HEK293 (cell line): ENCODE data around the gene TMEM229B.
A peak's percentile ranks its signal among the peaks of the same experiment; 100 is the strongest.

Experiments used
- CTCF ChIA-PET: fragments of 350-600 bp; formaldehyde crosslinking; extraction: SDS; loops from one replicate; lab custom pipeline; 2021; ENCODE audit warnings: antibody characterized with exemption; lab: Yijun Ruan, JAX
- POLR2A ChIA-PET: fragments of 300-600 bp; formaldehyde crosslinking; extraction: SDS; loops from one replicate; lab custom pipeline; 2020; ENCODE audit warnings: antibody characterized with exemption, inconsistent platforms; lab: Yijun Ruan, JAX
- H3K27ac ChIP-seq: fragments of 200-500 bp; sonication (Bioruptor generic); 2 replicates; pipeline ENCODE4 v1.5.1; 2014; ENCODE audit warnings: low read depth, low read length, control low read depth, inconsistent platforms; ENCODE audit errors: extremely low read depth
- H3K36me3 ChIP-seq, 2 experiments: fragments of 200-500 bp in 1 of 2; sonication (Bioruptor generic) in 1 of 2; 1 replicate in 1 of 2; 2 replicates in 1 of 2; pipeline ENCODE4 v1.5.1; 2014 to 2017; ENCODE audit warnings: inconsistent platforms in 2 of 2, low read length in 2 of 2; ENCODE audit not compliant: control insufficient read depth in 2 of 2, insufficient read depth in 1 of 2
- H3K4me1 ChIP-seq: fragments of 200-500 bp; sonication (Bioruptor generic); 2 replicates; pipeline ENCODE4 v1.5.1; 2014; ENCODE audit warnings: mild to moderate bottlenecking, low read length, inconsistent platforms; ENCODE audit not compliant: control insufficient read depth, insufficient read depth
- H3K4me3 ChIP-seq: 2 replicates; pipeline ENCODE4 v1.5.1; 2011; ENCODE audit warnings: low read depth, mild to moderate bottlenecking, control low read depth, low read length, moderate library complexity
- H3K9me3 ChIP-seq: fragments of 200-500 bp; sonication (Bioruptor generic); 2 replicates; pipeline ENCODE4 v1.5.1; 2014; ENCODE audit warnings: low read depth, low read length, inconsistent platforms; ENCODE audit not compliant: control insufficient read depth, insufficient read depth
- BCL11B ChIP-seq: fragments of 450-650 bp; formaldehyde crosslinking; IDR thresholded peaks from 2 replicates; pipeline ENCODE4 v1.5.1; 2016; ENCODE audit warnings: low read depth, missing biosample characterization, missing genetic modification characterization
- KLF10 ChIP-seq: fragments of 450-650 bp; IDR thresholded peaks from 2 replicates; pipeline ENCODE4 v1.5.1; 2018; ENCODE audit warnings: missing biosample characterization, mild to moderate bottlenecking, missing genetic modification characterization
- KLF8 ChIP-seq: fragments of 450-650 bp; formaldehyde crosslinking; IDR thresholded peaks from 2 replicates; pipeline ENCODE4 v1.5.1; 2016; ENCODE audit warnings: missing biosample characterization, missing genetic modification characterization
- REPIN1 ChIP-seq: fragments of 450-650 bp; formaldehyde crosslinking; IDR thresholded peaks from 2 replicates; pipeline ENCODE4 v1.5.1; 2017; ENCODE audit warnings: missing biosample characterization, missing genetic modification characterization, low read depth
- SP2 ChIP-seq: fragments of 450-650 bp; formaldehyde crosslinking; IDR thresholded peaks from 2 replicates; pipeline ENCODE4 v1.5.1; 2016; ENCODE audit warnings: missing biosample characterization, missing genetic modification characterization
- SP3 ChIP-seq: fragments of 450-650 bp; formaldehyde crosslinking; IDR thresholded peaks from 2 replicates; pipeline ENCODE4 v1.5.1; 2016; ENCODE audit warnings: missing biosample characterization, missing genetic modification characterization
- SP7 ChIP-seq: fragments of 450-650 bp; formaldehyde crosslinking; IDR thresholded peaks from 2 replicates; pipeline ENCODE4 v1.5.1; 2016; ENCODE audit warnings: missing biosample characterization, missing genetic modification characterization
- WT1 ChIP-seq: fragments of 450-650 bp; formaldehyde crosslinking; IDR thresholded peaks from 2 replicates; pipeline ENCODE4 v1.5.1; 2016; ENCODE audit warnings: missing biosample characterization, missing genetic modification characterization
- YY2 ChIP-seq: fragments of 450-650 bp; formaldehyde crosslinking; IDR thresholded peaks from 2 replicates; pipeline ENCODE4 v1.5.1; 2016; ENCODE audit warnings: missing biosample characterization, missing genetic modification characterization
- ZFP69B ChIP-seq: fragments of 450-650 bp; formaldehyde crosslinking; IDR thresholded peaks from 2 replicates; pipeline ENCODE4 v1.5.1; 2016; ENCODE audit warnings: missing biosample characterization, missing genetic modification characterization
- ZNF121 ChIP-seq: fragments of 450-650 bp; formaldehyde crosslinking; IDR thresholded peaks from 2 replicates; pipeline ENCODE4 v1.5.1; 2016; ENCODE audit warnings: missing biosample characterization, missing genetic modification characterization
- ZNF324 ChIP-seq: fragments of 450-650 bp; formaldehyde crosslinking; IDR thresholded peaks from 2 replicates; pipeline ENCODE4 v1.5.1; 2016; ENCODE audit warnings: missing biosample characterization, missing genetic modification characterization
- ZNF473 ChIP-seq: fragments of 450-650 bp; formaldehyde crosslinking; IDR thresholded peaks from 2 replicates; pipeline ENCODE4 v1.5.1; 2017; ENCODE audit warnings: missing biosample characterization, missing genetic modification characterization
- ZNF530 ChIP-seq: fragments of 450-650 bp; formaldehyde crosslinking; IDR thresholded peaks from 2 replicates; pipeline ENCODE4 v1.5.1; 2016; ENCODE audit warnings: low read depth, missing biosample characterization, missing genetic modification characterization
- ZNF623 ChIP-seq: fragments of 450-650 bp; formaldehyde crosslinking; IDR thresholded peaks from 2 replicates; pipeline ENCODE4 v1.5.1; 2016; ENCODE audit warnings: missing biosample characterization, missing genetic modification characterization
- ZNF654 ChIP-seq: fragments of 450-650 bp; formaldehyde crosslinking; IDR thresholded peaks from 2 replicates; pipeline ENCODE4 v1.5.1; 2016; ENCODE audit warnings: low read depth, missing biosample characterization, missing genetic modification characterization
- ZNF664 ChIP-seq: fragments of 450-650 bp; formaldehyde crosslinking; IDR thresholded peaks from 2 replicates; pipeline ENCODE4 v1.5.1; 2016; ENCODE audit warnings: missing biosample characterization, missing genetic modification characterization
- ZSCAN30 ChIP-seq: fragments of 450-650 bp; IDR thresholded peaks from 2 replicates; pipeline ENCODE4 v1.5.1; 2018; ENCODE audit warnings: missing biosample characterization, mild to moderate bottlenecking, missing genetic modification characterization, moderate library complexity
- TF ChIP-seq, protein P1 (sequence below): fragments of 450-650 bp; formaldehyde crosslinking; IDR thresholded peaks from 2 replicates; pipeline ENCODE4 v1.5.1; 2016; ENCODE audit warnings: missing biosample characterization, missing genetic modification characterization
- TF ChIP-seq, protein P2 (sequence below): fragments of 450-650 bp; formaldehyde crosslinking; IDR thresholded peaks from 2 replicates; pipeline ENCODE4 v1.5.1; 2016; ENCODE audit warnings: missing biosample characterization, missing genetic modification characterization
- TF ChIP-seq, protein P3 (sequence below): IDR thresholded peaks from 2 replicates; pipeline ENCODE4 v1.6.1; 2011; ENCODE audit warnings: mild to moderate bottlenecking, low read depth, low read length, borderline replicate concordance
- TF ChIP-seq, protein P4 (sequence below): fragments of 450-650 bp; formaldehyde crosslinking; IDR thresholded peaks from 2 replicates; pipeline ENCODE4 v1.5.1; 2016; ENCODE audit warnings: missing biosample characterization, missing genetic modification characterization

The TMEM229B gene

DNA sequence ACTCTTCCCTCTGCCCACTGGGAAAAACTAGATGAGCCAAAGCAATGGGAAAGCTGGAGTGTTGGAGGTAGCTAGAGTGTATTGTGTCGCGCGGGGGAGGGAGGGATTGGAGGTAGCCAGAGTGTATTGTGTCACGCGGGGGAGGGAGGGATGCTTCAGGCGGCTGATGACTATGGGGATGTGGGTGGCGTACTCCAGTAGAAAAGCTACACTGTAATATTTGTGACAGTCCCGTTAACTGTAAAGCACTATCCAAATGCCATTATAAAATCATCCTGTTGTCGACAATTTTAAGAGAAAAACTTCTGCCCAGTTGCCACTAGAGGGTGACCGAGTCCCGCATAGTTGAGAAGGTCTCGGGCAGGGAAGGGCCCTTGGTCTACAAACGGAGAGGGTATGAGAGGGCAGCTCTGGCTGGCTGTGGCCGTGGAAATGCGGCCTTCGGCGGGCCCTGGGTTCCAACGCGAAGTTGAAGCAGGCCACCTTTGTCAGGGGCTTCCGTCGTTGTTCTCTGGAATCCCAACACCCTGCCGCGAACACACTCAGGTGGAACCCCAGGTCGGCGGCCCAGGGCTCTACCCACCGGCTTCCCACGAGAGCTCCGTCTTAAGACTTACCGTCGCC is 61.4 kb downstream of the TMEM229B start (continued):
- TF ChIP-seq ZNF654 (peak; percentile 80), ZSCAN30 (tag by site-specific recombination) (no peak), BCL11B (no peak)

DNA sequence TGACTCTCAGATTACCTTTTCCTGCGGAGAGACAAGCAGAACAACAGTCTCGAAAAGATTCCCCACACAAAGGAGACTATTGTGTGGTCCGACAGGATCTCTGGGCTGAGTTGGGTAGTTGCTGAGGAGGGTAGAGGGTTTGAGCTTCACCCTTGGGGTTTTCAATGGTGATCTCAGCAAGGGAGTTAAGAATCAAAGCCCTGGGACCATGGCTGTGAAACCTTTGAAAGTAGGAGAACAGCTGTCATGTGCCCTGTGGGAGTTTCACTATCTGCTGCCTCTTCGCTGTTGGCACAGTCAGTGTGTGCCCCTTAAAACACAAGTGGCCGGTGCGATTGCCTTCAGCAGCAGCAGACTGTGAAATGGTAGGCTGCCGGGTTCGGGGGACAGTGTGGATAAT is 62.4 kb downstream of the TMEM229B start:
- POLR2A ChIA-PET: interaction anchor here (0.6 kb wide), 2 partner anchors 13 to 138 kb away, joined by 7 to 8 read pairs; no protein-coding TSS in a partner anchor
- CTCF ChIA-PET: interaction anchor here (0.6 to 6.2 kb wide), 19 partner anchors 8 to 764 kb away, joined by 3 to 97 read pairs (median 9); partner anchors contain the start of genes PLEKHH1 and RDH12
- Histone ChIP-seq H3K27ac (no peak overlapping the region), H3K4me3 (no peak overlapping the region), H3K36me3 (no peaks in the 10 kb centered on the region), H3K4me1 (no peaks in the 10 kb centered on the region), H3K9me3 (no peaks in the 10 kb centered on the region)
- TF ChIP-seq WT1 (tag by site-specific recombination): no peak
- no peak for TF ChIP-seq REPIN1
- TF ChIP-seq, protein P1, sequence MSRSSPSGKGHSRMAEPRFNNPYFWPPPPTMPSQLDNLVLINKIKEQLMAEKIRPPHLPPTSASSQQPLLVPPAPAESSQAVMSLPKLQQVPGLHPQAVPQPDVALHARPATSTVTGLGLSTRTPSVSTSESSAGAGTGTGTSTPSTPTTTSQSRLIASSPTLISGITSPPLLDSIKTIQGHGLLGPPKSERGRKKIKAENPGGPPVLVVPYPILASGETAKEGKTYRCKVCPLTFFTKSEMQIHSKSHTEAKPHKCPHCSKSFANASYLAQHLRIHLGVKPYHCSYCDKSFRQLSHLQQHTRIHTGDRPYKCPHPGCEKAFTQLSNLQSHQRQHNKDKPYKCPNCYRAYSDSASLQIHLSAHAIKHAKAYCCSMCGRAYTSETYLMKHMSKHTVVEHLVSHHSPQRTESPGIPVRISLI (tag by site-specific recombination): no peak
- TF ChIP-seq KLF8 (tag by site-specific recombination): no peak
- TF ChIP-seq ZFP69B: no peak
- no peak for TF ChIP-seq ZNF623 (tag by site-specific recombination)
- TF ChIP-seq YY2: no peak
- TF ChIP-seq ZNF473: no peak
- TF ChIP-seq KLF10: no peak
- TF ChIP-seq SP2 (tag by site-specific recombination): no peak
- TF ChIP-seq, protein P2, sequence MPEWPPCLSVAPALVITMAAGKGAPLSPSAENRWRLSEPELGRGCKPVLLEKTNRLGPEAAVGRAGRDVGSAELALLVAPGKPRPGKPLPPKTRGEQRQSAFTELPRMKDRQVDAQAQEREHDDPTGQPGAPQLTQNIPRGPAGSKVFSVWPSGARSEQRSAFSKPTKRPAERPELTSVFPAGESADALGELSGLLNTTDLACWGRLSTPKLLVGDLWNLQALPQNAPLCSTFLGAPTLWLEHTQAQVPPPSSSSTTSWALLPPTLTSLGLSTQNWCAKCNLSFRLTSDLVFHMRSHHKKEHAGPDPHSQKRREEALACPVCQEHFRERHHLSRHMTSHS: no peak
- TF ChIP-seq SP3 (tag by site-specific recombination): no peak
- no peak for TF ChIP-seq ZNF121
- no peak for TF ChIP-seq ZNF324 (tag by site-specific recombination)
- TF ChIP-seq, protein P3, sequence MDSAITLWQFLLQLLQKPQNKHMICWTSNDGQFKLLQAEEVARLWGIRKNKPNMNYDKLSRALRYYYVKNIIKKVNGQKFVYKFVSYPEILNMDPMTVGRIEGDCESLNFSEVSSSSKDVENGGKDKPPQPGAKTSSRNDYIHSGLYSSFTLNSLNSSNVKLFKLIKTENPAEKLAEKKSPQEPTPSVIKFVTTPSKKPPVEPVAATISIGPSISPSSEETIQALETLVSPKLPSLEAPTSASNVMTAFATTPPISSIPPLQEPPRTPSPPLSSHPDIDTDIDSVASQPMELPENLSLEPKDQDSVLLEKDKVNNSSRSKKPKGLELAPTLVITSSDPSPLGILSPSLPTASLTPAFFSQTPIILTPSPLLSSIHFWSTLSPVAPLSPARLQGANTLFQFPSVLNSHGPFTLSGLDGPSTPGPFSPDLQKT: no peak
- no peak for TF ChIP-seq ZNF530 (tag by site-specific recombination)
- TF ChIP-seq, protein P4, sequence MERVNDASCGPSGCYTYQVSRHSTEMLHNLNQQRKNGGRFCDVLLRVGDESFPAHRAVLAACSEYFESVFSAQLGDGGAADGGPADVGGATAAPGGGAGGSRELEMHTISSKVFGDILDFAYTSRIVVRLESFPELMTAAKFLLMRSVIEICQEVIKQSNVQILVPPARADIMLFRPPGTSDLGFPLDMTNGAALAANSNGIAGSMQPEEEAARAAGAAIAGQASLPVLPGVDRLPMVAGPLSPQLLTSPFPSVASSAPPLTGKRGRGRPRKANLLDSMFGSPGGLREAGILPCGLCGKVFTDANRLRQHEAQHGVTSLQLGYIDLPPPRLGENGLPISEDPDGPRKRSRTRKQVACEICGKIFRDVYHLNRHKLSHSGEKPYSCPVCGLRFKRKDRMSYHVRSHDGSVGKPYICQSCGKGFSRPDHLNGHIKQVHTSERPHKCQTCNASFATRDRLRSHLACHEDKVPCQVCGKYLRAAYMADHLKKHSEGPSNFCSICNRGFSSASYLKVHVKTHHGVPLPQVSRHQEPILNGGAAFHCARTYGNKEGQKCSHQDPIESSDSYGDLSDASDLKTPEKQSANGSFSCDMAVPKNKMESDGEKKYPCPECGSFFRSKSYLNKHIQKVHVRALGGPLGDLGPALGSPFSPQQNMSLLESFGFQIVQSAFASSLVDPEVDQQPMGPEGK (tag by site-specific recombination): no peak
- TF ChIP-seq ZNF664: no peak

DNA sequence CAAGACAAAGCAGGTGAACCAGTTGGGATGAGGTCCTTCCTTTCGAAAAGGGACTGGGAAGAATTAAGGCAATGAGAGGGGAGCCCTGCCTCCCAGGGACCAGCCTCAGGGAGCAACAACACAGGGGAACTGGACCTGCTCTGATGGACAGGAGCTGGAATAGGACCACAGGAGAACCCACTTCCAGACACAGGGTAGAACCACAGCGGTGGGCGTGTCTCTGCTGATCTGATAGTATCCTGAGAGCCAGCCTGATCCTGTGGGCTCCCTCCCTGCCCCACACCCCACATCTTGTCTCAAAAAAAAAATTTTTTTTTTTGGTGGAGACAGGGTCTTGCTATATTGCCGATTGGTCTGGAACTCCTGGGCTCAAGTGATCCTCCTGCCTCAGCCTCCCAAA is 62.9 kb downstream of the TMEM229B start:
- Histone ChIP-seq H3K4me1 (no peaks in the 10 kb centered on the region), H3K4me3 (no peak overlapping the region), H3K27ac (no peak overlapping the region), H3K36me3 (no peaks in the 10 kb centered on the region), H3K9me3 (no peaks in the 10 kb centered on the region)
- TF ChIP-seq SP7 (tag by site-specific recombination): no peak
- CTCF ChIA-PET: interaction anchor here (1.1 to 6.2 kb wide), 4 partner anchors 11 to 279 kb away, joined by 3 to 72 read pairs (median 4); no protein-coding TSS in a partner anchor
- POLR2A ChIA-PET: interaction anchor here (0.6 kb wide), 1 partner anchor 275 kb away, joined by 4 read pairs; no protein-coding TSS in a partner anchor
